Erythroblast (primary cell): ENCODE measurements around the gene LDAH.

ENCODE experiments used
- GATA1 ChIP-seq: IDR thresholded peaks from 2 replicates; pipeline ENCODE4 v1.6.1; 2011; ENCODE audit warnings: low read depth, mild to moderate bottlenecking, control low read depth, low read length, moderate library complexity
- POLR2A ChIP-seq: IDR thresholded peaks from 2 replicates; pipeline ENCODE4 v1.6.1; 2011; ENCODE audit warnings: mild to moderate bottlenecking, low read length

- TF ChIP-seq POLR2A (no peak), GATA1 (no peak)
These were observed 94.7 kb downstream of the LDAH start for GRCh38 chr2:20728114-20728758.
